HG03139 (cell line): ENCODE results near the gene LCE3D.
"Not testable (repeated sequence)": the region's sequence is repeated elsewhere in the genome, so short reads cannot be mapped to it uniquely, and the experiment has no call there.

Experiments used
- ATAC-seq: cut with Tn5 transposase; IDR thresholded peaks from one replicate; pipeline ENCODE4 v1.9.1; 2021; ENCODE audit not compliant: unreplicated experiment

Gene LCE3D

DNA sequence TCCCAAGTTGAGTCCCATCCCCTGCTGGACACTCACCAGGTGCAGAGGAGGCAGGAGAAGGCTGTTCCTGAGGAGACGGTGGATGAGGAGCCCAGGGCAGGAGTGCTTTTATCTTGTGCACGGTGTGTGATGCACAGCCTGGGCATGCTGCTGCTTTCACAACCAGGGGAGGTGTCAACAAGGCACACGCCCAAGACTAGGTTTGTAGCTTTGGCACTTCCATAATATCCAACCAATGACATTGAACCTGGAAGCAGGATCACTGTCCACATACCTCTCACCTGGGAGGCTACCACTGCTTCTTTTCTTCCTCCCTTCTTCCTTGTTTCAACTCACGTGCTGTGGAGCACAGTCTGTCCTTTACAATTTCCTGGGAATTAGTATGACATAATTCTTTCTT lies at the start of gene LCE3D:
Gene LCE3D (minus strand): TSS at position 84 of the 400 bp plus-strand sequence. CDS start 580 bp downstream, outside the sequence.
- no peak for ATAC-seq

DNA sequence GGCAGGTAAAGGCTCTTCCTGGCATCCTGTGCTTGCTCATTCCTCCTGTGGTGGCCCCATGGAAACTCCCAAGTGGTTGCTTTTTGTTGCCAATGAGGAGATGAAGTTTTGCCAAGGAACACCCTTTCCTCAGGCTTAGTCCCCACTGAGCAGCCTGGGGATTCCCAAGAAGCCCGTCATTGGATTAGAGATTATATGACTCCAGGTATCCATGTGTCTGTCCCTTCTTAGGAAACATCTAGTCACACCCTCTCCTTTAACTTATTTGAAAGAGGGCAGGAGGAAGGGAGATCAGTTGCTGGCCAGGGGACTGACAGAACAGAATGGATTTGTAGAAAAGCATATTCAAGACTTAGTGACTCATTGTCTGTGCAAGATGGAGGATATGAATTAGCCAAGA lies 46.4 kb upstream of the LCE3D start:
- no peak for ATAC-seq

- no peak for ATAC-seq
Observed at GRCh38 chr1:152623203-152623844, 43.0 kb upstream of the LCE3D start.

- ATAC-seq, result no peak
Observed at GRCh38 chr1:152622803-152623202, 42.5 kb upstream of the LCE3D start, which contains the start of gene LCE3A. Gene LCE3A (minus strand): TSS chr1:152623103. CDS start chr1:152623103, 0 bp downstream.

DNA sequence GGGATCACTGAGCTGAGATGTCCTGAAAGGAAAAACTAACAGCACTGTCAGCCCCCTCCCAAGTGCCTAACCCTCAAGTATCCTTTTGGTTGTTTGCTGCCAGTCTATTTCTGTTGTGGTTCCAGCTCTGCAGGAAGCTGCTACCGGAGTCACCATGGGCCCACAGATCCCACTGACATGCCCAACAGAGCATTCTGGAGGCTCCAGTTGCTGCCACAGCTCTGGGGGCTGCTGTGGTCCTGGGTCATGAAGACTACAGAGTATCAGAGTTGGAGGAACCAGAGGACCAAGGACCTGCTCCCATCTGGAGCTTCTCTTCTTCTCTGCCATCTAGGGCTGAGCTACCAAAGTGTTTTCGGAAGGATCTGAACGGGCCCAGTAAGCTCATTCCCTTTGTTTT lies 41.7 kb upstream of the LCE3D start:
- no peak for ATAC-seq

DNA sequence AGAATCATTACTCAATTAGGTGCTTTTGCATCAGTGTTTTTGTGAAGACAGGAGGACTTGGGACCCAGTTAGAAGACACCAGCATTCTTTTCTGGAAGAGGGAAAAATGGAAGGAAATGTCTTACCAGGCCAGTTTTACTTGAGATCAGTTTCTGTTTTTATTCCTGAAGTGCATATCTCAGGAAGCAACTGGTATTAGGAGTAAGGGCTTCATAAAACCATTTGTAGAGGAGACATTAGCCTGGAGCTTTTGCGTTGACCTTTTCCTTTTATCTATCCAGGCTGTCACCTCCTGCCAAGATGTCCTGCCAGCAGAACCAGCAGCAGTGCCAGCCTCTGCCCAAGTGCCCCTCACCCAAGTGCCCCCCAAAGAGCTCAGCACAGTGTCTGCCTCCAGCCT lies 33.2 kb upstream of the LCE3D start, which contains the start of gene LCE3B:
Gene LCE3B (plus strand): TSS at position 301 of the 400 bp plus-strand sequence. CDS start 0 bp downstream, at position 301.
- no peak for ATAC-seq

DNA sequence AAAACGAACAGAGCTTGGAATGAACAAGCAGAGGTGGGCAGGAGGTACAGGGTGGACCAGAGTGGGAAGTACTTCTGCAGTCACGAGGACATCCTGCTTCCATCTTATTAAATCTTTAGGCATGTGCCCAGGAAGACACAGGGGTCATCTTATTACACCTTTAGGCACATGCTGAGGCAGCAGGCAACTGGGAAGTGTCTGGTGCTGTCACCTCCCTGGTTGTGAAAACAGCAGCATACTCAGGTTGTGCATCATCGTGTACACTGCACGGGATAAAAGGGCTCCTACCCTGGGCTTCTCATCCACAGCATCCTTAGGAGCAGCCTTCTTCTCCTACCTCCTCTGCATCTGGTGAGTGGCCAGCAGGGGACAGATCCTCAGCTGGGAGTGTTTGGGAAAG lies 19.6 kb upstream of the LCE3D start, which contains the start of gene LCE3C:
Gene LCE3C (plus strand): TSS at position 301 of the 400 bp plus-strand sequence. CDS start 498 bp downstream, outside the sequence.
- ATAC-seq, result no peak

- no peak for ATAC-seq
Observed at GRCh38 chr1:152596986-152597385, 16.7 kb upstream of the LCE3D start.

DNA sequence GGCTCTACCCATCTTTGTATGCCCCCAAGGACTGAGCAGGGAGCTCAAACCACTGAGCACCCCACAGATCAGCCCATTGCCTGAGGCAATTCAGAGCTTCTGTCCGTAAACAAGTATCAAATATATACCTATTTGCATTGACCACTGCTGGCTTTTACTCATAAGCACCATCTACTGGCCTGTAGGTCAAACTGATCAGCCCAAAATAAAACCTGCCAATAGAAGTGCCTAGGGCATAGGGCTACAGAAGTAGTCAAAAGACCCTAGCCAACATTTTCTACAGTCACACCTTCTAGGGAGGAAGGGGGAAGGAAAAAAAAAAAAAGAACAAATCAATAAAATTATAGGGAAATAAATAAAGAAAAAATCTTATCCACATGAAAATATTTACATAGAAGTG lies 5.3 kb upstream of the LCE3D start:
- ATAC-seq, result no peak

- ATAC-seq, result no peak
Observed at GRCh38 chr1:152582647-152583046, 2.3 kb upstream of the LCE3D start.

GRCh38 chr1:152579526-152579925 lies 790 bp downstream of the LCE3D start:
- ATAC-seq, result not testable (repeated sequence)

- ATAC-seq, result no peak
Observed at GRCh38 chr1:152577168-152577567, 3.1 kb downstream of the LCE3D start.

- ATAC-seq, result no peak
Observed at GRCh38 chr1:152566681-152567080, 13.6 kb downstream of the LCE3D start, which contains the start of gene LCE3E. Gene LCE3E (minus strand): TSS chr1:152566780. CDS start chr1:152566208, 572 bp downstream.

DNA sequence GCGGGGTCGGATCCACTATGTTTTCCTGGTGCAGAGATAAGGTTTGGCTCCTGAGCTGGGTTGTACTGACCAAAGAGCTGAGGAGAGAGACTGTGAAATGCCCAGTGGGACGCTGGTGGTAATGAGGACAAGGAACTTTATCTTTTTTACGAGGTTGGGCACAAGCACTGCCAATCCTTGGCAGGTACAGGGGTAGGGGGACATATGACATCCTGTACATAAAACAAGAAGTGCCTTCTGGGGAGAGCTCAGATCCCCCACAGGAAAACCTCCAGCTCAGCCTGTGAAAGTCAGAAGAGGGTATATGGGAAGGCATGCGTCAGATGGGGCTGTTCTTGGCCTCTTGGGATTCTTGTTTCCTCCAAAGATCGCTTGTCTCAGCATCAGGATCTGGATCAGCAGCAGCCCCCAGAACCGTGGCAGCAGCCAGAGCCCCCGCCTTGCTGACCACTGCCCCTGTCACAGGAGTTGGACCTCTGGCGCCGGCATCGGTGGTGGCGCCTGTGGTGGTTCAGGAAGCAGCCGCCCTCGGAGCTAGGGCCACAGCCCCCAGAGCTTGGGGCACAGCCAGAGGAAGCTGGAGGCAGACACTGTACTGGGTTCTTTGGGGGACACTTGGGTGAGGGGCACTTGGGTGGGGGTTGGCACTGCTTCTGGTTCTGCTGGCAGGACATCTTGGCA lies 14.6 kb downstream of the LCE3D start:
- no peak for ATAC-seq

DNA sequence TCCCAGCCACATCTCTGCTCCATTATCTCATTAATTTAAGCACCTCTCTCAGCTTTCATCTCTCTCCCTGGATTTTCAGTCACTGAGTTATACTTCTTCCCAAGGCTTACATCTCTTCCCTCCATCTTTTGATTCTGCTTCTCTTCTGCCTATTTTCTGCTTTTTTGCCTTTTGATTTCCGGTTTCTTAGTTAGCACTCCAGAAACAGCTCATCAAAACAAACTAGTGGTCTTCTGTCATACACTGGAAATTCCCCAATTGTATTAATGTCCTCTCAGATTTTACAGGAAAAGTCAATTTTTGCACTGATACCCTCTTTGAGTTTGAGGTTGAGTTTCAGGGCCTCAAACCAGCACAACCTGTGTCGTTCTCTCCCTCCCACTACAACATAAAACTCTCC lies 15.2 kb downstream of the LCE3D start:
- ATAC-seq, result no peak

- ATAC-seq, result not testable (repeated sequence)
Observed at GRCh38 chr1:152548358-152548757, 32.0 kb downstream of the LCE3D start.

DNA sequence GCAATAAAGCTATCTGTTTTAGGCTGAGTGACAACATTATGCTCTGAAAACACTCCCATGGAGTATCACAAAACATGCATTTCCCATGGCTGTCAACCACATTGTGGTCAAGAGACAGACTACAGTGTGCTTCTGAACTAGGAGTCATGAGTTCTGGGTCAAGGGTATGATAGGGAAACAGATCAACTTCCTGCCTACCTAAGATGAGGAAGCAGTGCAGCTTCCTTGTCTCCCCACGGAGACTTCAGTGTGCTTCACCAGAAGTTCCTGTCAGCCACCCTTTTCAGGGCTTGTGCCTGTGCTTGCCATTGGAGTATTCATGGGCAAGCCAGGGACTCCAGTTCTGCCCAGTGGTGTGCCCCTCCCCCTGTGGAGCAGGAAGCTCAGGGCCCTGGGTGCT lies 33.6 kb downstream of the LCE3D start:
- no peak for ATAC-seq

DNA sequence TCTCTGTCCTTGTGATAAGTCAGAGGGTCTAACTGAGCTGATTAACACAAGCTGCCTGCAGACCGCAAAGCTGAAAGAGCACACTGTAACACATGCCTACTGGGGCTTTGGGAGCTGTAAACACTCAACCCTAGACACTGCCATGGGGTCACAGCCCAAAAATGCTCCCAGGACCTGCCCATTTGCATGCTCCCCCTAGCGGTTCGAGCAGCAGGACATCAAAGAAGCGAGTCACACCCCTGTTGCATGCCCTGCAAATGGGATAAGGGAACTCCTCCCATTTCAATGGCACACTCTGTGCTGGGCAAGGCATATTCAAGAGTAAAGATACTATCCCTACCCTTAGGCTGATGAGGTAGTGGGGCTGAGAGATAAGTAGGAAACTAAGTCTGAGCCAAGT lies 36.5 kb downstream of the LCE3D start:
- no peak for ATAC-seq

DNA sequence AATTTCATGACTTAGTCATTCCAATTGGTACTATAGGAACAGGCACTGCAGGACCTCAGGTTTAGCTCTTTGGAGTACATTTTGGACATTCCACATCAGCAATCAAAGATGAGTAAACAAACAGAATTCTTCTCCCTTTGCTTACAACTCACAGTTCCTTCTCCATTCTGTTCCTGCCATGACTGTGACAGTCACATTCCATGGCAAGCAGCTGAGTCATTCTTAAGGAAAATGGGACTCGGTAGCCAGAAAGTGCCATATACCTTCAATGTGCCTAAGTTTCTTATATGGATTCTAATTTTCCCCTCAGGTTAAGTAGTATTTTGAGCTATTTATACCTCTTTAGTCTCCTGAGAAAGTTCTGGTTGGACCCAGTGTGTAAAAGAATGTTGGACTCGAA lies 40.4 kb downstream of the LCE3D start:
- no peak for ATAC-seq

DNA sequence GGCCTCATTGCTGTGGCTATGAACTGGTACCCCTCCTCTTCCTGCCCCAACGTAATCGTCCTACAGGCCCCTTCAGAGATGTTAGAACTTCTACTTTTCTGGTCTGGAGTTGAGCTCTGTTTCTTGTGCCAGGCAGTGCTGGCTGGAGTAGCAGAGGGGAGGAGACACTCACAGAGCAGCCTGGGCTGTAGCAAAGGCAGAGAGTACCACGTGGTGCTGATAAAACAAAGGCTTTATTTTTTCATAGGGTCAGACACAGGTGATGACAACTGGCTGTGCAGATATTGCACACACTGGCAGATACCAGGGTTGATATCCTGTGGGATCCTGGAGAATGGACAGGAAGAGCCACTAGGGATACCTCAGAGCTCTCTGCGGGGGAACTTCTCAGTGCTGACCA lies 42.8 kb downstream of the LCE3D start:
- no peak for ATAC-seq

- ATAC-seq, result no peak
Observed at GRCh38 chr1:152535774-152536173, 44.5 kb downstream of the LCE3D start.

GRCh38 chr1:152533327-152533938 lies 46.9 kb downstream of the LCE3D start:
- no peak for ATAC-seq
